Stomach smooth muscle (tissue), 2 donors: Measurements from ENCODE around the gene GPC3.

ENCODE experiments used
- H3K27ac ChIP-seq: one replicate; pipeline ENCODE4 v1.7.0; 2013; ENCODE audit warnings: mild to moderate bottlenecking, low read length, inconsistent platforms
- H3K27me3 ChIP-seq, 2 donors: one replicate each; pipeline ENCODE4 v1.7.0; 2013; ENCODE audit warnings: low read length in 2 of 2; ENCODE audit not compliant: insufficient read depth in 2 of 2, control insufficient read depth in 1 of 2
- H3K36me3 ChIP-seq, 2 donors: one replicate each; pipeline ENCODE4 v1.7.0; 2013; ENCODE audit warnings: low read length in 2 of 2; ENCODE audit not compliant: control insufficient read depth in 2 of 2, insufficient read depth in 2 of 2
- H3K4me1 ChIP-seq: one replicate; pipeline ENCODE4 v1.7.0; 2013; ENCODE audit warnings: low read length; ENCODE audit not compliant: control insufficient read depth, insufficient read depth
- H3K4me3 ChIP-seq, 2 donors: one replicate each; pipeline ENCODE4 v1.7.0; 2013; ENCODE audit warnings: low read length in 2 of 2
- H3K9ac ChIP-seq, 2 donors: one replicate each; pipeline ENCODE4 v1.7.0; 2013; ENCODE audit warnings: low read length in 2 of 2, mild to moderate bottlenecking in 1 of 2
- H3K9me3 ChIP-seq, 2 donors: one replicate each; pipeline ENCODE4 v1.7.0; 2013; ENCODE audit warnings: low read length in 2 of 2; ENCODE audit not compliant: control insufficient read depth in 2 of 2
- donor health status: healthy.
- donor health status: Pancreatic carcinoma.

Gene GPC3

GRCh38 chrX:133865761-133866471, 119.5 kb downstream of the GPC3 start:
- no peaks in the 10 kb centered on the region for H3K9me3 ChIP-seq
- H3K4me1 ChIP-seq, result no peaks in the 10 kb centered on the region
- no peak overlapping the region for H3K4me3 ChIP-seq
- no peaks in the 10 kb centered on the region for H3K27me3 ChIP-seq
- H3K36me3 ChIP-seq, result no peaks in the 10 kb centered on the region
- H3K27ac ChIP-seq, result no peak overlapping the region
- no peak overlapping the region for H3K9ac ChIP-seq

GRCh38 chrX:133864236-133864635, 121.2 kb downstream of the GPC3 start:
- H3K9me3 ChIP-seq, result no peaks in the 10 kb centered on the region
- H3K27me3 ChIP-seq, result peaks cover 0 to 3% of the 10 kb centered on the region in 2 donors
- H3K9ac ChIP-seq, result no peak overlapping the region
- no peak overlapping the region for H3K27ac ChIP-seq
- no peak overlapping the region for H3K4me3 ChIP-seq
- H3K4me1 ChIP-seq, result no peaks in the 10 kb centered on the region
- H3K36me3 ChIP-seq, result no peaks in the 10 kb centered on the region

- Histone ChIP-seq H3K9me3 (no peaks in the 10 kb centered on the region), H3K27ac (no peak overlapping the region), H3K27me3 (peaks cover 0 to 6% of the 10 kb centered on the region in 2 donors), H3K4me3 (no peak overlapping the region), H3K9ac (no peak overlapping the region), H3K4me1 (no peaks in the 10 kb centered on the region), H3K36me3 (no peaks in the 10 kb centered on the region)
These were observed 125.5 kb downstream of the GPC3 start for GRCh38 chrX:133859860-133860259.

GRCh38 chrX:133859336-133859735, 126.1 kb downstream of the GPC3 start:
- no peaks in the 10 kb centered on the region for H3K36me3 ChIP-seq
- no peak overlapping the region for H3K27ac ChIP-seq
- H3K9me3 ChIP-seq, result no peaks in the 10 kb centered on the region
- no peak overlapping the region for H3K9ac ChIP-seq
- peaks cover 0 to 6% of the 10 kb centered on the region in 2 donors for H3K27me3 ChIP-seq
- no peaks in the 10 kb centered on the region for H3K4me1 ChIP-seq
- no peak overlapping the region for H3K4me3 ChIP-seq

- H3K27ac ChIP-seq, result no peak overlapping the region
- H3K9me3 ChIP-seq, result no peaks in the 10 kb centered on the region
- peaks cover 0 to 6% of the 10 kb centered on the region in 2 donors for H3K27me3 ChIP-seq
These were observed 127.6 kb downstream of the GPC3 start for GRCh38 chrX:133857640-133858269.

GRCh38 chrX:133856819-133857218, 128.6 kb downstream of the GPC3 start:
- Histone ChIP-seq H3K27ac (no peak overlapping the region), H3K4me1 (no peaks in the 10 kb centered on the region), H3K4me3 (no peak overlapping the region), H3K9ac (no peak overlapping the region), H3K9me3 (no peaks in the 10 kb centered on the region), H3K36me3 (no peaks in the 10 kb centered on the region), H3K27me3 (peaks cover 0 to 6% of the 10 kb centered on the region in 2 donors)

More at GRCh38 chrX:133857640-133858269, 127.6 kb downstream of the GPC3 start:
- no peak overlapping the region for H3K9ac ChIP-seq
- H3K36me3 ChIP-seq, result no peaks in the 10 kb centered on the region
- H3K4me3 ChIP-seq, result no peak overlapping the region
- H3K4me1 ChIP-seq, result no peaks in the 10 kb centered on the region

- Histone ChIP-seq H3K36me3 (no peaks in the 10 kb centered on the region), H3K9ac (no peak overlapping the region), H3K27ac (no peak overlapping the region)
These were observed 131.1 kb downstream of the GPC3 start for GRCh38 chrX:133854290-133854689.

GRCh38 chrX:133852837-133853356, 132.5 kb downstream of the GPC3 start:
- Histone ChIP-seq H3K36me3 (no peaks in the 10 kb centered on the region), H3K4me1 (no peaks in the 10 kb centered on the region), H3K27ac (no peak overlapping the region), H3K27me3 (peaks cover 0 to 3% of the 10 kb centered on the region in 2 donors), H3K9ac (no peak overlapping the region), H3K9me3 (no peaks in the 10 kb centered on the region), H3K4me3 (no peak overlapping the region)

More at GRCh38 chrX:133854290-133854689, 131.1 kb downstream of the GPC3 start:
- H3K9me3 ChIP-seq, result no peaks in the 10 kb centered on the region
- no peaks in the 10 kb centered on the region for H3K4me1 ChIP-seq
- H3K27me3 ChIP-seq, result peaks cover 0 to 3% of the 10 kb centered on the region in 2 donors
- no peak overlapping the region for H3K4me3 ChIP-seq

GRCh38 chrX:133852401-133852800, 133.0 kb downstream of the GPC3 start:
- Histone ChIP-seq H3K9me3 (no peaks in the 10 kb centered on the region), H3K4me3 (no peak overlapping the region), H3K27me3 (peaks cover 0 to under 1% of the 10 kb centered on the region in 2 donors), H3K27ac (no peak overlapping the region), H3K9ac (no peak overlapping the region), H3K36me3 (no peaks in the 10 kb centered on the region), H3K4me1 (no peaks in the 10 kb centered on the region)

GRCh38 chrX:133850399-133850798, 135.0 kb downstream of the GPC3 start:
- H3K9ac ChIP-seq, result no peak overlapping the region
- no peaks in the 10 kb centered on the region for H3K9me3 ChIP-seq
- H3K27ac ChIP-seq, result no peak overlapping the region
- H3K4me3 ChIP-seq, result no peak overlapping the region
- H3K4me1 ChIP-seq, result no peaks in the 10 kb centered on the region
- H3K27me3 ChIP-seq, result no peaks in the 10 kb centered on the region
- no peaks in the 10 kb centered on the region for H3K36me3 ChIP-seq

GRCh38 chrX:133849676-133850075, 135.7 kb downstream of the GPC3 start:
- no peaks in the 10 kb centered on the region for H3K27me3 ChIP-seq
- H3K9me3 ChIP-seq, result no peaks in the 10 kb centered on the region
- no peak overlapping the region for H3K27ac ChIP-seq
- H3K36me3 ChIP-seq, result no peaks in the 10 kb centered on the region
- no peak overlapping the region for H3K9ac ChIP-seq
- no peak overlapping the region for H3K4me3 ChIP-seq
- no peaks in the 10 kb centered on the region for H3K4me1 ChIP-seq
